Measurements from ENCODE around the gene PAPSS2. TPM values are rescaled to one million over a fixed set of nuclear protein-coding genes. Genes with fewer than 3 reads are reported as not detected.

The PAPSS2 gene
- total RNA-seq, 1 experiment from 2014 or later: 24.5 TPM

DNA sequence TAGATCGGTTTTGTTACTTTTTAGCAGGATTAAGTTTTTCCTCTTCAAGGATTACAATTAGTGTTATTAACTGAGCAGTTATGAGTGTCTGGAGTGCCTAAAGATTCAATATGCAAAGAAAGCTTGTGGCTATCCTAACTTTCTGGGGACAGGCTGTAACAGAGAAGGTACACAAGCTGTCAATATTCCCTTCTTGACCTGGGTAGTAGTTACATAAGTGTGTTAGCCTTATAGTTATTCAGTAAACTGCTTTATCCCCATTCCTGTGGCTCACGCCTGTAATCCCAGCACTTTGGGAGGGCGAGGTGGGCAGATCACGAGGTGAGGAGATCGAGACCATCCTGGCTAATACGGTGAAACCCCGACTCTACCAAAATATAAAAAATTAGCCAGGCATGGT lies 126.7 kb downstream of the PAPSS2 start:
- no peak overlapping the region for H3K4ac ChIP-seq (ENCODE audit: low read depth, low read length)
- H2BK20ac ChIP-seq (ENCODE audit: low read depth, low read length, poor library complexity, severe bottlenecking): no peak overlapping the region
- peaks cover 14 to 52% (median 34%) of the 10 kb centered on the region in 3 experiments; a peak in 6 of 7 replicates for H3K36me3 Mint-ChIP-seq (ENCODE audit: insufficient read depth in 1 of 3, low read depth in 3 of 3)
- WGBS (ENCODE audit: extremely low coverage, insufficient read length, low lambda C conversion rate): no CpG with 5 or more reads among the region's 7 CpGs
- H3K9me3 Mint-ChIP-seq: no peaks in the 10 kb centered on the region
- H3T11ph ChIP-seq (ENCODE audit: low read length): no peak overlapping the region
- H2BK120ac ChIP-seq (ENCODE audit: low read depth, low read length, poor library complexity, severe bottlenecking): no peak overlapping the region
- no peak overlapping the region for H3K9ac ChIP-seq (ENCODE audit: extremely low read depth, insufficient read length, low read length)
- no peak overlapping the region for H2BK15ac ChIP-seq (ENCODE audit: low read depth, low read length)
- H4K91ac ChIP-seq (ENCODE audit: insufficient read length, low read depth, low read length): no peak overlapping the region
- H3K14ac ChIP-seq (ENCODE audit: insufficient read depth, low read length): no peak overlapping the region
- no peak overlapping the region for H2BK12ac ChIP-seq (ENCODE audit: insufficient read length, low read depth, low read length)
- no peak overlapping the region for H3K4me2 ChIP-seq (ENCODE audit: insufficient read depth, insufficient read length, low read length)
- H3K9me3 ChIP-seq (ENCODE audit: control insufficient read depth, low read depth, low read length): no peaks in the 10 kb centered on the region
- H3K56ac ChIP-seq (ENCODE audit: insufficient read length, low read depth, low read length): no peak overlapping the region
- no peaks in the 10 kb centered on the region for H4K20me1 ChIP-seq (ENCODE audit: control insufficient read depth, insufficient read depth, insufficient read length)
- peak overlapping the region in 1 of 3 experiments; percentile 71; a peak in 1 of 7 replicates for H3K27ac Mint-ChIP-seq
- no peak overlapping the region for H2BK5ac ChIP-seq (ENCODE audit: insufficient read length, low read length)
- H3K79me1 ChIP-seq (ENCODE audit: insufficient read depth, low read depth, low read length, poor library complexity, severe bottlenecking): peaks cover 4% of the 10 kb centered on the region
- TF ChIP-seq, protein P1, sequence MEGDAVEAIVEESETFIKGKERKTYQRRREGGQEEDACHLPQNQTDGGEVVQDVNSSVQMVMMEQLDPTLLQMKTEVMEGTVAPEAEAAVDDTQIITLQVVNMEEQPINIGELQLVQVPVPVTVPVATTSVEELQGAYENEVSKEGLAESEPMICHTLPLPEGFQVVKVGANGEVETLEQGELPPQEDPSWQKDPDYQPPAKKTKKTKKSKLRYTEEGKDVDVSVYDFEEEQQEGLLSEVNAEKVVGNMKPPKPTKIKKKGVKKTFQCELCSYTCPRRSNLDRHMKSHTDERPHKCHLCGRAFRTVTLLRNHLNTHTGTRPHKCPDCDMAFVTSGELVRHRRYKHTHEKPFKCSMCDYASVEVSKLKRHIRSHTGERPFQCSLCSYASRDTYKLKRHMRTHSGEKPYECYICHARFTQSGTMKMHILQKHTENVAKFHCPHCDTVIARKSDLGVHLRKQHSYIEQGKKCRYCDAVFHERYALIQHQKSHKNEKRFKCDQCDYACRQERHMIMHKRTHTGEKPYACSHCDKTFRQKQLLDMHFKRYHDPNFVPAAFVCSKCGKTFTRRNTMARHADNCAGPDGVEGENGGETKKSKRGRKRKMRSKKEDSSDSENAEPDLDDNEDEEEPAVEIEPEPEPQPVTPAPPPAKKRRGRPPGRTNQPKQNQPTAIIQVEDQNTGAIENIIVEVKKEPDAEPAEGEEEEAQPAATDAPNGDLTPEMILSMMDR (conservative IDR thresholded peaks at IDR 0.05): no peak
- H2AK5ac ChIP-seq (ENCODE audit: insufficient read length, low read length): no peak overlapping the region
- H3K4me1 Mint-ChIP-seq: no peaks in the 10 kb centered on the region
- H3K23ac ChIP-seq (ENCODE audit: insufficient read length, low read depth, low read length): no peak overlapping the region
- H3K4me3 Mint-ChIP-seq: no peak overlapping the region
- no peaks in the 10 kb centered on the region for H3K27me3 ChIP-seq (ENCODE audit: insufficient read depth, low read length)
- H2AFZ ChIP-seq (ENCODE audit: low read length): no peak overlapping the region
- H3K27ac ChIP-seq (ENCODE audit: insufficient read length, low read depth, low read length): no peak overlapping the region
- no peak for DNase-seq
- H3K18ac ChIP-seq (ENCODE audit: insufficient read length, low read depth, low read length): no peak overlapping the region
- no peaks in the 10 kb centered on the region for H3K27me3 Mint-ChIP-seq (ENCODE audit: low read depth)
- H4K8ac ChIP-seq (replicated peaks; ENCODE audit: insufficient read length, low read depth, low read length): no peak overlapping the region
- no peaks in the 10 kb centered on the region for H3K79me2 ChIP-seq (ENCODE audit: insufficient read depth, low read length)
- no peak overlapping the region for H4K5ac ChIP-seq (ENCODE audit: insufficient read length, low read depth, low read length)
- no peaks in the 10 kb centered on the region for H3K4me1 ChIP-seq (ENCODE audit: insufficient read depth, low read length)
- no peaks in the 10 kb centered on the region for H3K23me2 ChIP-seq (ENCODE audit: insufficient read length, low read depth, low read length, poor library complexity, severe bottlenecking)

Data from H9 (cell line).